HUES64 (cell line): ENCODE results near the gene MAP4K4.

ENCODE experiments used
- H3K27ac ChIP-seq: 2 replicates; pipeline ENCODE4 v1.7.0; 2013; ENCODE audit warnings: low read depth, low read length, inconsistent platforms
- H3K27me3 ChIP-seq: 2 replicates; pipeline ENCODE4 v1.6.1; 2013; ENCODE audit warnings: mild to moderate bottlenecking, low read length; ENCODE audit not compliant: insufficient read depth
- H3K36me3 ChIP-seq: 2 replicates; pipeline ENCODE4 v1.6.1; 2013; ENCODE audit warnings: mild to moderate bottlenecking, low read length; ENCODE audit not compliant: insufficient read depth
- H3K4me1 ChIP-seq: 2 replicates; pipeline ENCODE4 v1.6.1; 2013; ENCODE audit warnings: mild to moderate bottlenecking, low read length, moderate library complexity; ENCODE audit not compliant: insufficient read depth
- H3K4me3 ChIP-seq: 2 replicates; pipeline ENCODE4 v1.5.1; 2013; ENCODE audit warnings: mild to moderate bottlenecking, low read length, moderate library complexity
- H3K9ac ChIP-seq: 2 replicates; pipeline ENCODE4 v1.6.1; 2013; ENCODE audit warnings: mild to moderate bottlenecking, low read depth, low read length
- H3K9me3 ChIP-seq: 2 replicates; pipeline ENCODE4 v1.6.1; 2013; ENCODE audit warnings: low read depth, low read length; ENCODE audit not compliant: insufficient read depth
- WGBS: fragments of 150-250, 120-280 bp; methylation state at CpG from one replicate; pipeline ENCODE4 v1.1.7; 2013; ENCODE audit warnings: missing lambda C conversion rate; 5-methylcytosine and 5-hydroxymethylcytosine counted together

The MAP4K4 gene

DNA sequence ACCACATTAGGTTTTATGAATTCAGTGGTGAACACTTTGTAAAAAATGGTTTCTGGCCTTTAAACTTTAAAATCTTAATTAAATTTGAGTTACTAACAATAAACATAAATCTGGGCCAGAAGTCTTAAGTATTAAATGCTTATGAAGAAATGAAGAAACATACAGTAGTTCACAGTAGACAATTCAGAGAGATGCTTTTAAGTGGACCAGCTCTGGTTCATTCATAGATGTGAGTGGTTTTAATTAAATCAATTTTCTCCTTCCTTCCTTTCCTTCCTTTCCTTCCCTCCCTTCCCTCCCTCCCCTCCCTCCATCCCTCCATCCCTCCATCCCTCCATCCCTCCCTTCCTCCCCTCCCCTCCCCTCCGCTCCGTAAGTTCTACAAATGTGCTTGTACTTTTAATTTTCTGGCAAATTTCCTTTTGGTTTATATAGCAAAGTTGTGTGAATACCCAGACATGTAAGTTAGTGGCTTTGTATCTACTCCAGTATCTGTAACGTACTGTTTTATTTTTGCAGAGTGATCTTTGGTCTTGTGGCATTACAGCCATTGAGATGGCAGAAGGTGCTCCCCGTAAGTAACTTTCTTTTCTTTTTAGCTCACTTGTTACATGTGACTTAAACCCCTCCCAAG, 136.5 kb downstream of the MAP4K4 start:
- no peak overlapping the region for H3K4me3 ChIP-seq
- H3K27ac ChIP-seq = no peak overlapping the region
- H3K36me3 ChIP-seq = peaks cover 91% of the 10 kb centered on the region
- 93% methylated on average over 2 of the region's 4 CpGs for WGBS
- no peaks in the 10 kb centered on the region; the same call in 1 of the 2 replicates for H3K4me1 ChIP-seq
- no peak overlapping the region for H3K9ac ChIP-seq
- no peaks in the 10 kb centered on the region for H3K9me3 ChIP-seq
- no peaks in the 10 kb centered on the region for H3K27me3 ChIP-seq

DNA sequence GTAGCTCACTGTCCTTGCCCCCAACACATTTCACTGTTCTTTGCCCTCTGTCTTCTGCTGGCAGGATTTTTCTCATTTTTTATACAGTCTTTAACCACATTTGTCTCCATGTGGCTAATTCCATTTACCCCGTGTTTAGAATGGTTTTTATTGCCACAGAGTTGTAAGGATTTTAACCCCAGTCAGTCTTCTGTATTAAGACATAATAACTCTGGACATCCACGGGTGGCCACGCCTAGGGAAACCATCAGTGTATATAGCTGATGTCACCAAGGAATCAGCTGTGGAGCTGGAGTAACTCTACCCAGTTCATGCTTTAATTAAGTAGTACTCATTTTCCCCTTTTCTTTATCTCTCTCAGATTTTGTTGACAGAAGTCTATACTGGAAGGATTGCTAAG, 139.8 kb downstream of the MAP4K4 start:
- H3K27ac ChIP-seq = no peak overlapping the region
- H3K4me1 ChIP-seq = no peaks in the 10 kb centered on the region; the same call in 1 of the 2 replicates
- H3K4me3 ChIP-seq = no peak overlapping the region
- no peaks in the 10 kb centered on the region for H3K9me3 ChIP-seq
- H3K36me3 ChIP-seq = peaks cover 90% of the 10 kb centered on the region
- WGBS = 86% methylated on average over 3 of the region's 3 CpGs
- no peak overlapping the region for H3K9ac ChIP-seq
- H3K27me3 ChIP-seq = no peaks in the 10 kb centered on the region

DNA sequence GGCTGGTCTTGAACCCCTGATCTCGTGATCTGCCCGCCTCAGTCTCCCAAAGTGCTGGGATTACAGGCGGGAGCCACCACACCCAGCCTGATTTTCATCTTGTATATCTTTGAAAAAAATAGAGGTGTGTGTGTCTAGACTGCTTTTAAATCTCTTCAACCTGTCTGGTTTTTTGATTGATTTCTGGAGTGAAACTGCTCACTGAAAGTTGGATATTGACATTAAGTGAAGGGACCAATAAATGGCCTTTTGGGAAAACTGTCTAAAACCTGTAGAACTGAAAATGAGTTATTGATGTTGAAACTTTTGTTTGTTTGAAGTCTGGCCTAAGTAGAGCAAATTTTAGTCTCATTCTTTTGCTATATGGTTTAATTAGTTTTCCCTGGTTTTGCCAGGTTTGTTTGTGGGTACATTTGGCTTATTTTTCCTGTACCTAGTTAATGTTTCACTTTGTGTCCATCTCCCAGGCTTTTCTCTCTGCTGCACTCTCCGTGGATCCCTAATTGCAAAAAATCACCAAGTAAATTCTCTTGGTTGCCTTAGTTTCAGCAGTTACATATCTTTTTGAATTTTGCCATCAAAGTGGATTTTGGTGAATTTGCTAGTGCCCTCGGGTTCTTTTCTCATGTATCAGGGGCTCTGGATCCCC, 144.3 kb downstream of the MAP4K4 start:
- H3K4me3 ChIP-seq = no peak overlapping the region
- no peak overlapping the region for H3K27ac ChIP-seq
- H3K4me1 ChIP-seq = no peaks in the 10 kb centered on the region
- WGBS = 92% methylated on average over 5 of the region's 5 CpGs
- no peak overlapping the region for H3K9ac ChIP-seq
- H3K36me3 ChIP-seq = peaks cover 97% of the 10 kb centered on the region
- H3K27me3 ChIP-seq = no peaks in the 10 kb centered on the region
- H3K9me3 ChIP-seq = no peaks in the 10 kb centered on the region

DNA sequence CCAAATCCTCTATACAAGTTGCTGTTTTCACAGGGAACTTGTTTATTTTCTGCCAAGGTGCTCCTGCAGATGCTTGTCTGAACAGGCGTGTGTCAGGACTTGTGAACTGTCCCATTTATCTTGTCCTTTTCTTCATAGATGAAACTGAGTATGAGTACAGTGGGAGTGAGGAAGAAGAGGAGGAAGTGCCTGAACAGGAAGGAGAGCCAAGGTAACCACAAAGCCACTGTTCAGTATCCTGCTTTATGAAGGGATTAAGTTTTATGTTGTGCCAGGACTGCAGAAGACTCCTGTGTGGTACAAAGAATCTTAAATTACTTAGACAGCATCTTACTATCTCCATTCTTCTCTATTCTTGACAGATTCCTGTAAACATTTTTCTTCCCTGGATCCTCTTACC, 145.0 kb downstream of the MAP4K4 start:
- no peak overlapping the region for H3K4me3 ChIP-seq
- no peaks in the 10 kb centered on the region for H3K4me1 ChIP-seq
- H3K27ac ChIP-seq = no peak overlapping the region
- WGBS = 79% methylated on average over 1 of the region's 1 CpG
- H3K9me3 ChIP-seq = no peaks in the 10 kb centered on the region
- H3K27me3 ChIP-seq = no peaks in the 10 kb centered on the region
- peaks cover 97% of the 10 kb centered on the region for H3K36me3 ChIP-seq
- no peak overlapping the region for H3K9ac ChIP-seq

DNA sequence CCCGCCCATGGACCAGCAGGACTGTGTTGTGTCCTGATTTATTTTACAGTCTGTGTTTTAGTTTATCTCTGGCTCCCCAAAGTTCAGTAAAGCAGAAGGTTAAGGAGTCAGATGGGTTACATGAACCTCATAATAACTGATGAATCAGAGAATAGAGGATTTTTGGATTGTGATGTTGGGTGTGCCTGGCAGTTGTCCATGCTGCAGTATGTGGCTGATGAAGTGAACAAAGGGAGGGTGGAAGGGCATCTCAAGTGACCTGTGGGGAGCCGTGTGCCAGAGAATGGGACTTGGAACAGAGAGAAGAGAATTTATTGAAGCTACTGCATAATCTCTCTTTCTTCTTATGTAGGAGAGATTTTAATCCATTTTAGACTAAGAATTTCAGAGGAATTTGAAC, 145.5 kb downstream of the MAP4K4 start:
- no peaks in the 10 kb centered on the region for H3K9me3 ChIP-seq
- no peak overlapping the region for H3K27ac ChIP-seq
- 97% methylated on average over 2 of the region's 2 CpGs for WGBS
- H3K4me3 ChIP-seq = no peak overlapping the region
- H3K36me3 ChIP-seq = peaks cover 97% of the 10 kb centered on the region
- H3K27me3 ChIP-seq = no peaks in the 10 kb centered on the region
- H3K4me1 ChIP-seq = no peaks in the 10 kb centered on the region
- H3K9ac ChIP-seq = no peak overlapping the region

DNA sequence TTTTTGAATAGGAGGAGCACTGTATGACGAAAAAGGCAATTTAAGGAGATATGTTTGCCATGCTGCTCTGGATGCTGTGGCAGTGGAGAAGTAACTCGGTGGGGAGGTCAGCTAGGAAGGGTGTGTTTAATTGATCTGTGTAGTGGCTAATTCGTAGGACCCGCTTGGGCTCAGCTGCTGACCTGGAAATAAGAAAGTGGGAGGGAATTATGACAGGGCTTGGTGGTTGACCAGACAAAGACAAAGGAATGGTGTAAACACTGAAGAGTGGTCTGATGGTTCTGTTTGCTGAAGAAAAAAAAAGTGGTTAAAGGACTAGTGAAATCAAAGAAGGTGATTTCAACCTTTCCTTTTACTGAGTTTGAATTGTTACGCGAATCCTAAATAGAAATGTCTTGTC, 146.0 kb downstream of the MAP4K4 start:
- WGBS = 95% methylated on average over 6 of the region's 6 CpGs
- no peaks in the 10 kb centered on the region for H3K27me3 ChIP-seq
- no peak overlapping the region for H3K4me3 ChIP-seq
- no peak overlapping the region for H3K27ac ChIP-seq
- no peak overlapping the region for H3K9ac ChIP-seq
- H3K9me3 ChIP-seq = no peaks in the 10 kb centered on the region
- no peaks in the 10 kb centered on the region for H3K4me1 ChIP-seq
- peaks cover 97% of the 10 kb centered on the region for H3K36me3 ChIP-seq

DNA sequence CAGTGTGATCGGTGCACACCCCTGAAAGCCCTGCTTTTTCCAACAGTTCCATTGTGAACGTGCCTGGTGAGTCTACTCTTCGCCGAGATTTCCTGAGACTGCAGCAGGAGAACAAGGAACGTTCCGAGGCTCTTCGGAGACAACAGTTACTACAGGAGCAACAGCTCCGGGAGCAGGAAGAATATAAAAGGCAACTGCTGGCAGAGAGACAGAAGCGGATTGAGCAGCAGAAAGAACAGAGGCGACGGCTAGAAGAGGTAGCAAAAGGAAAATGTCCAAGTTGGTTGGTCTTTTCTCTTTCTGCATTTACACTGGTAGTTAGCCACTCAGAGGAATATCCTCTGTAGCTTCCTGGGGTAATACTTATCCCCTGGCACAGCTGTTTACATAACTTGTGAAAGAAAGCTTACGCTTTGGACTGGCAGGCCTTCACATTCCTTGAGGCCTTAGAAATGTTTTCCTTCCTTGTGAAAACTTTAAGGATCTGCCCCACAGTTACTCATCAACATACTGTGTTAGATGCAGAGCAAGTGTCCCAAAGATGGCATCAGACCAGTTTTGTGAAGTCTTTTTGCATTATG, 146.6 kb downstream of the MAP4K4 start:
- 95% methylated on average over 12 of the region's 12 CpGs for WGBS

DNA sequence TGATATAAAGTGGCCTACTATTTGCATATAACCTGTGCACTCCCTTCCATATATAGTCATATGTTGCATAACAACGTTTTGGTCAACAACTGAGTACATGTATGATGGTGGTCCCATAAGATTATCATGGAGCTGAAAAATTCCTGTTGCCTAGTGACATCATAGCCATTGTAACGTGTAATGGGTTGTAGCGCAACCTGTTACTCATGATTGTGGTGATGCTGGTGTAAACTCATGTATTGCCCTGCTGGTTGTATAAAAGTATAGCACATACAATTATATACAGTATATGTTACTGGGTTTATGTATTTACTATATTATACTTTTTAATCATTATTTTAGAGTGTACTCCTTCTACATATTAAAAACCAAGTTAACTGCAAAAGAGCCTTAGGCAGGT, 149.5 kb downstream of the MAP4K4 start:
- Histone ChIP-seq H3K36me3 (peaks cover 89% of the 10 kb centered on the region), H3K9ac (no peak overlapping the region), H3K27ac (no peak overlapping the region), H3K27me3 (no peaks in the 10 kb centered on the region), H3K4me1 (no peaks in the 10 kb centered on the region), H3K4me3 (no peak overlapping the region), H3K9me3 (no peaks in the 10 kb centered on the region)
- WGBS = 91% methylated on average over 3 of the region's 3 CpGs

More for the DNA sequence above, 146.6 kb downstream of the MAP4K4 start:
- H3K4me1 ChIP-seq = no peaks in the 10 kb centered on the region
- no peaks in the 10 kb centered on the region for H3K9me3 ChIP-seq
- no peaks in the 10 kb centered on the region for H3K27me3 ChIP-seq
- peaks cover 92% of the 10 kb centered on the region for H3K36me3 ChIP-seq
- no peak overlapping the region for H3K4me3 ChIP-seq
- no peak overlapping the region for H3K27ac ChIP-seq
- no peak overlapping the region for H3K9ac ChIP-seq

DNA sequence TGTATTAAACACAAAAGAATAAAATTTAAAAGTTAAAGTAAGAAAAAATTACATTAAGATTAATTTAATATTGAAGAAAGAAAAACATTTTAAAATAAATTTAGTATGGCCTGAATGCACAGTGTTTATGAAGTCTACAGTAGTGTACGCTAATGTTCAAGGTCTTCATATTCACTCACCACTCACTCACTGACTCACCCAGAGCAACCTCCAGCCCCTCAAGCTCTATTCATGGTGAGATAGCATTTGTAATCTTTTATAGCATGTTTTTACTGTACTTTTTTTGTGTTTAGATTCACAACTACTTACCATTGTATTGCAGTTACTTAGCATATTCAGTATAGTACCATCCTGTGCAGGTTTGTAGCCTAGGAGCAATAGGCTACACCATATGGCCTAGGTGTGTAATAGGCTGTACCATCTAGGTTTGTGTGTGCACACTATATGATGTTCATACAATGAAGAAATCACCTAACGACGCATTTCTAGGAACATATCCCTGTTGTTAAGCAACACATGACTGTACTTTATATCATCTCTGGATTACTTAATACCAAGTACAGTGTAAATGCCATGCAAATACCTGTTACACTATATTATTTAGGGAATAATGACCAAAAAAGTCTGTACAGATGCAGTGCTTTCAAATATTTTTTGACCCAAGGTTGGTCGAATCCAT, 150.3 kb downstream of the MAP4K4 start:
- H3K36me3 ChIP-seq = peaks cover 89% of the 10 kb centered on the region
- WGBS = 92% methylated on average over 3 of the region's 4 CpGs
- H3K27ac ChIP-seq = no peak overlapping the region
- H3K27me3 ChIP-seq = no peaks in the 10 kb centered on the region
- no peaks in the 10 kb centered on the region for H3K9me3 ChIP-seq
- H3K4me1 ChIP-seq = no peaks in the 10 kb centered on the region
- H3K9ac ChIP-seq = no peak overlapping the region
- no peak overlapping the region for H3K4me3 ChIP-seq

DNA sequence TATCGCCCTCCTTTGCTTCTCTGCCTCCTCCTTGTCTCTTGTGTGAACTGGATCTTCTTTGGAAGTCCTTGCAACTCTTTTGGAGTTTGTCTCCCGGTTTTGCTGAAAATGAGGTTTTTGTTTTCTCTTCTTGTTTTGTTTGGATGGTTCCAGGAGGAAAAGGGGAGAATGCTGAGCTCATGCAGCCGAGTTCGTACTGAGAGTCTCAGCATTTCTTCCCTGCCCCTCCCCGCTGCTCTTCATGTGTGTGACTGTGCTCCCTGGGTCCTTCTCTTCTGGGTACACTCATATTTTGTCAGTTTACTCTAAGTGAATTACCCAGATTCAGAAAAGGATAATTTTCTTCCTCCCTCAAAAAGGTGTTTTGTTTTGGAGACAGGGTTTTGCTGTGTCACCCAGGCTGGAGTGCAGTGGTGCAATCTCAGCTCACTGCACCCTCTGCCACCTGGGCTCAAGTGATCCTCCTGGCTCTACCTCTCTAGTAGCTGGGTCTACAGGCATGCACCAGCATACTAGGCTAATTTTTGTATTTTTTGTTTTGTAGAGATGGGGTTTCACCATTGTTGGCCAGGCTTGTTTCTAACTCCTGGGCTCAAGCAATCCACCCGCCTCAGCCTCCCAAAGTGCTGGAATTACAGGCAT, 151.4 kb downstream of the MAP4K4 start:
- Histone ChIP-seq H3K4me3 (no peak overlapping the region), H3K9ac (no peak overlapping the region), H3K9me3 (no peaks in the 10 kb centered on the region), H3K27me3 (no peaks in the 10 kb centered on the region), H3K27ac (no peak overlapping the region), H3K4me1 (no peaks in the 10 kb centered on the region), H3K36me3 (peaks cover 89% of the 10 kb centered on the region)
- 91% methylated on average over 6 of the region's 6 CpGs for WGBS

DNA sequence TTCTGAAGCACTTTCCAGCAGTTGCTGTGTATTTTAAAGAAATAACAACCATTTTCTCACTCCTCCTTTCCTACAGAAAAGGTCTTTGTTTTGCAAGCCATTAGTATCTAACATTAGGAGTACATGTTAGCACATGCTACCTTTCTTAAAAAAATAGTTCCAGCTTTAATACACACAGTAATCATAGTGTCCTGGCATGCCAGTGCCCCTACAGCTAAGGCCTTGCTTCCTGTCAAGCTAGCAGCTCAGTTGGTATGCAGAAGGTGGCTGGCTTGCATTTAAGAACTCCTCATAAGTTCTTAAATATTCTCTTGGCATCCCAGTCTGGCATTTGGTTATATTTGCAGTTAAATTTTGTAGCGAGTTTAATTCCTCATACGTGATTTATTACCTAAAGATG, 152.9 kb downstream of the MAP4K4 start:
- H3K4me1 ChIP-seq = no peaks in the 10 kb centered on the region
- 100% methylated on average over 2 of the region's 2 CpGs for WGBS
- H3K9me3 ChIP-seq = no peaks in the 10 kb centered on the region
- no peaks in the 10 kb centered on the region for H3K27me3 ChIP-seq
- no peak overlapping the region for H3K4me3 ChIP-seq
- no peak overlapping the region for H3K9ac ChIP-seq
- peaks cover 88% of the 10 kb centered on the region for H3K36me3 ChIP-seq
- H3K27ac ChIP-seq = no peak overlapping the region
